ENCODE measurements around the gene FAU. TPM values are rescaled to one million over a fixed set of nuclear protein-coding genes. Genes with fewer than 3 reads are reported as not detected.

Gene FAU
- 887 to 1,065 TPM (median 962 TPM) in 5 replicates for total RNA-seq (2022; extraction: Qiagen RNA extraction; ENCODE audit: low read depth)

GRCh38 chr11:65121865-65122696 lies at the start of gene FAU, which contains the start of gene MRPL49:
Gene FAU (minus strand): TSS chr11:65122134. CDS start chr11:65121813, 321 bp downstream.
Gene MRPL49 (plus strand): TSS chr11:65122321. CDS start chr11:65122347, 26 bp downstream.

DNA sequence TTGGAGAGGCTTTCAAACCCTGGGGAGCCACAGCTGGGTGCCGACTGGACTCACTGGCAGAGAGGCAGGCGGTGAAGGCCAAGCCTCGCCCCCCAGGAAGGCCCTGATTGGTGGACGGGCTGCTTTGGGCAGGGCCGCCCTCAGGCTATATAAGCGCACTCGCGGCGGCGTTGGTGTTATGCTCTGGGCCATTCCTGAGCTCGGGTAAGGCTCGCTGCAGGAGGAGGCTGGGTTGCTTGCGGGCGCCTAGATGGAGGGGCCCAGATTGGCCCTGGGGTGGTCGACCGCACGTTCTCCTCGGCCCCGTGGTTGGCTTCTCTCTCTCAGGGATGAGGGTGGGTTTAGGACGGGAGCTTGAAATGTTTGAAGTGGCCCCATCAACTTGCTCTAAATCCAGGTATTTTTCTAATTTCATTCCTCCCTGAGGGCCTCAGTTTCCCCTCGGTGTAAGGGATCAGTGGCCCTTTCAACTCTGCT lies 48.2 kb upstream of the FAU start, which contains the start of gene SPDYC:
Gene SPDYC (plus strand): TSS at position 176 of the 477 bp plus-strand sequence. CDS start 1,125 bp downstream, outside the sequence.

GRCh38 chr11:65134240-65134951 lies 12.5 kb upstream of the FAU start, which contains the start of gene SYVN1:
Gene SYVN1 (minus strand): TSS chr11:65134519. CDS start chr11:65133601, 918 bp downstream.

GRCh38 chr11:65117206-65118096 lies 4.5 kb downstream of the FAU start, which contains the start of gene ZNHIT2:
Gene ZNHIT2 (minus strand): TSS chr11:65117701. CDS start chr11:65117653, 48 bp downstream.

DNA sequence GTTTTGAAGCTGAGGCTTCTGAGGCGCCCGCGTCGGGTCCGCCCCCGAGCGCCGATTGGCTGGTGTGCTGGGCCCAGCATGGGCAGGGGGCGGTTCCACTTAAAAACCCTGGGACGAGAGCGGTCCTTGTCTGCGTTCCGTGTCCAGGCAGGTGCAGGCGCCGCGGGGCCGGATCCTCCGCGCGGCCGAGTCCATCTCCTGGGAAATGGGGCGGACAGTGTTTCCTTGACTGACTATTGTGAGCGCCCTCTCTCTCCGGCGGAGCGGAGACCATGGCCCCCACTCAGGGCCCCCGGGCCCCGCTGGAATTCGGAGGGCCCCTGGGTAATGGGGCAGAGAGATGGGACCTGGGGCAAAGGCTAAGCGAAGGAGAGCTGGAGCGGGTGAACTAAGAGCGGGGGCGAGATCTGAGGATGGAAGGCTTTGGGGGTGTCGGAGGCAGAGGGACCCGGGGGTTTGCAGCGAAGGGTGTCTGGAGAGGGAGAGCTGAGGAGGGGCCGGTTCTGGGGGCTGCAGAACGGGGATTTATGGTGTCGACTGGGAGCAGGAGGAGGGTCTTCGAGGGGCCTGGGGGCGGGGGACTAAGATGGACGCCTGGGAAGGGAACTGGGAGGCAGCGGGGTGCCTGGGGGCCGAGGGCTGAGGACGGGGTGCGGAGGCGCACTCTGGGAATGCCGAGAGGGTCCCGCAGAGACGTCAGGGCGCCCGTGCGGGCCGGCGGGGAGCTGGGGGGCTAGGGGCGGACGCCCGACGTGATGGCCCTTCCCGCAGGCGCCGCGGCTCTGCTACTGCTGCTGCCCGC lies 10.0 kb downstream of the FAU start, which contains the start of gene TM7SF2:
Gene TM7SF2 (plus strand): TSS at position 129 of the 802 bp plus-strand sequence. CDS start 144 bp downstream, at position 273.

GRCh38 chr11:65095974-65096806 lies 25.7 kb downstream of the FAU start, which contains the start of gene VPS51:
Gene VPS51 (plus strand): TSS chr11:65096214. CDS start chr11:65096251, 37 bp downstream.

GRCh38 chr11:65083834-65084597 lies 37.9 kb downstream of the FAU start, which contains the start of the genes CDCA5 and ZFPL1:
Gene CDCA5 (minus strand): TSS chr11:65084040. CDS start chr11:65083978, 62 bp downstream.
Gene ZFPL1 (plus strand): TSS chr11:65084222. CDS start chr11:65084699, 477 bp downstream.

Other genes starting within 250 kb of the FAU start
- gene EHD1, start 243.5 kb downstream of the FAU start, total RNA-seq (2022; extraction: Qiagen RNA extraction; ENCODE audit: low read depth), result 104 to 140 TPM (median 129 TPM) in 5 replicates
- 12.9 to 22.4 TPM (median 20.8 TPM) in 5 replicates for gene ATG2A, start 204.9 kb downstream of the FAU start, total RNA-seq (2022; extraction: Qiagen RNA extraction; ENCODE audit: low read depth)
- 3.6 to 6.2 TPM (median 4.2 TPM) in 5 replicates for gene PPP2R5B, start 197.4 kb downstream of the FAU start, total RNA-seq (2022; extraction: Qiagen RNA extraction; ENCODE audit: low read depth)
- gene GPHA2, start 186.2 kb downstream of the FAU start, total RNA-seq (2022; extraction: Qiagen RNA extraction; ENCODE audit: low read depth), result not detected in 5 replicates
- gene MAJIN, start 150.0 kb downstream of the FAU start, total RNA-seq (2022; extraction: Qiagen RNA extraction; ENCODE audit: low read depth), result not detected in 5 replicates
- gene BATF2, start 125.2 kb downstream of the FAU start, total RNA-seq (2022; extraction: Qiagen RNA extraction; ENCODE audit: low read depth), result 0.61 to 1.3 TPM (median 0.67 TPM) in 5 replicates
- gene ARL2, start 108.0 kb downstream of the FAU start, total RNA-seq (2022; extraction: Qiagen RNA extraction; ENCODE audit: low read depth), result 157 to 200 TPM (median 182 TPM) in 5 replicates
- 20.2 to 23.7 TPM (median 21.5 TPM) in 5 replicates for gene SNX15, start 94.7 kb downstream of the FAU start, total RNA-seq (2022; extraction: Qiagen RNA extraction; ENCODE audit: low read depth)
- 33.6 to 55.1 TPM (median 50.9 TPM) in 5 replicates for gene SAC3D1, start 80.9 kb downstream of the FAU start, total RNA-seq (2022; extraction: Qiagen RNA extraction; ENCODE audit: low read depth)
- gene NAALADL1, start 63.6 kb downstream of the FAU start, total RNA-seq (2022; extraction: Qiagen RNA extraction; ENCODE audit: low read depth), result not detected in 5 replicates
- gene CDCA5, start 38.1 kb downstream of the FAU start, total RNA-seq (2022; extraction: Qiagen RNA extraction; ENCODE audit: low read depth), result 56.3 to 73.2 TPM (median 69.6 TPM) in 5 replicates
- 30.8 to 34.6 TPM (median 33.1 TPM) in 5 replicates for gene ZFPL1, start 37.9 kb downstream of the FAU start, total RNA-seq (2022; extraction: Qiagen RNA extraction; ENCODE audit: low read depth)
- 50.2 to 54.5 TPM (median 53.0 TPM) in 5 replicates for gene VPS51, start 25.9 kb downstream of the FAU start, total RNA-seq (2022; extraction: Qiagen RNA extraction; ENCODE audit: low read depth)
- gene TM7SF2, start 10.3 kb downstream of the FAU start, total RNA-seq (2022; extraction: Qiagen RNA extraction; ENCODE audit: low read depth), result 5.3 to 6.8 TPM (median 5.5 TPM) in 5 replicates
- 14.6 to 23.2 TPM (median 21.6 TPM) in 5 replicates for gene ZNHIT2, start 4.4 kb downstream of the FAU start, total RNA-seq (2022; extraction: Qiagen RNA extraction; ENCODE audit: low read depth)
- 68.9 to 78.3 TPM (median 73.3 TPM) in 5 replicates for gene MRPL49, start 187 bp upstream of the FAU start, total RNA-seq (2022; extraction: Qiagen RNA extraction; ENCODE audit: low read depth)
- gene SYVN1, start 12.4 kb upstream of the FAU start, total RNA-seq (2022; extraction: Qiagen RNA extraction; ENCODE audit: low read depth), result 30.3 to 41.2 TPM (median 40.5 TPM) in 5 replicates
- gene SPDYC, start 48.1 kb upstream of the FAU start, total RNA-seq (2022; extraction: Qiagen RNA extraction; ENCODE audit: low read depth), result not detected in 5 replicates
- gene CAPN1, start 59.8 kb upstream of the FAU start, total RNA-seq (2022; extraction: Qiagen RNA extraction; ENCODE audit: low read depth), result 94.0 to 119 TPM (median 113 TPM) in 5 replicates
- 11.8 to 20.5 TPM (median 13.7 TPM) in 5 replicates for gene POLA2, start 139.8 kb upstream of the FAU start, total RNA-seq (2022; extraction: Qiagen RNA extraction; ENCODE audit: low read depth)
- 17.3 to 23.6 TPM (median 20.1 TPM) in 5 replicates for gene CDC42EP2, start 192.7 kb upstream of the FAU start, total RNA-seq (2022; extraction: Qiagen RNA extraction; ENCODE audit: low read depth)
- 37.7 to 44.3 TPM (median 39.7 TPM) in 5 replicates for gene DPF2, start 211.7 kb upstream of the FAU start, total RNA-seq (2022; extraction: Qiagen RNA extraction; ENCODE audit: low read depth)
- gene TIGD3, start 232.6 kb upstream of the FAU start, total RNA-seq (2022; extraction: Qiagen RNA extraction; ENCODE audit: low read depth), result 0.40 to 0.94 TPM (median 0.87 TPM) in 5 replicates